Measurements from ENCODE around the gene KCNH3. TPM values are rescaled to one million over a fixed set of nuclear protein-coding genes. Genes with fewer than 3 reads are reported as not detected.

The KCNH3 gene
- total and polyA plus RNA-seq, 9 donors = 0.13 to 5.9 (median 0.72) TPM; not detected in 2

GRCh38 chr12:49537752-49538509 is 899 bp upstream of the KCNH3 start:
- DNase-seq = no peak
- no peaks in the 10 kb centered on the region for H3K9me3 ChIP-seq
- no peaks in the 10 kb centered on the region for H3K27me3 ChIP-seq

GRCh38 chr12:49539406-49540228 is 787 bp downstream of the KCNH3 start:
- H3K4me1 ChIP-seq (ENCODE audit: insufficient read depth) = peaks cover 2% of the 10 kb centered on the region
- intact Hi-C loops (cut with DNase I) = no loop called here
- TF ChIP-seq EP300 (IDR thresholded peaks at IDR 0.05) (no peak), CTCF (IDR thresholded peaks at IDR 0.05) (no peak), POLR2A (IDR thresholded peaks at IDR 0.05) (no peak)
- no peaks in the 10 kb centered on the region for H3K9me3 ChIP-seq
- no peak for DNase-seq
- no peaks in the 10 kb centered on the region for H3K27me3 ChIP-seq
- 16 to 25% (median 23%) methylated on average over 39 to 47 of the region's 47 CpGs for WGBS, 3 donors
- H3K27ac ChIP-seq = no peak overlapping the region
- H3K36me3 ChIP-seq = no peaks in the 10 kb centered on the region
- no peak overlapping the region for H3K4me3 ChIP-seq

More at GRCh38 chr12:49537752-49538509, 899 bp upstream of the KCNH3 start:
- Histone ChIP-seq H3K36me3 (no peaks in the 10 kb centered on the region), H3K27ac (no peak overlapping the region), H3K4me1 (ENCODE audit: insufficient read depth) (no peaks in the 10 kb centered on the region), H3K4me3 (peak overlapping the region; percentile 45)
- 0 to 1% (median 1%) methylated on average over 21 to 61 of the region's 61 CpGs for whole genome bisulfite sequencing, 3 donors
- intact Hi-C loops (cut with DNase I) = no loop called here
- no peak for TF ChIP-seq POLR2A (IDR thresholded peaks at IDR 0.05)
- TF ChIP-seq EP300 (IDR thresholded peaks at IDR 0.05) = no peak
- no peak for TF ChIP-seq CTCF (IDR thresholded peaks at IDR 0.05)

- no peak overlapping the region for H3K4me3 ChIP-seq
- H3K4me1 ChIP-seq (ENCODE audit: insufficient read depth) = peaks cover 2% of the 10 kb centered on the region
- no peaks in the 10 kb centered on the region for H3K9me3 ChIP-seq
- 79 to 89% (median 87%) methylated on average over 21 of the region's 21 CpGs for WGBS, 3 donors
- DNase-seq = no peak
- H3K27me3 ChIP-seq = no peaks in the 10 kb centered on the region
- H3K27ac ChIP-seq = no peak overlapping the region
- intact Hi-C loops (cut with DNase I) = no loop called here
- TF ChIP-seq EP300 (IDR thresholded peaks at IDR 0.05) (no peak), CTCF (IDR thresholded peaks at IDR 0.05) (no peak), POLR2A (IDR thresholded peaks at IDR 0.05) (no peak)
- H3K36me3 ChIP-seq = no peaks in the 10 kb centered on the region
Measured at GRCh38 chr12:49540229-49541139, 1.7 kb downstream of the KCNH3 start.
